HL-60 (cell line): ENCODE measurements around the gene AKR1C1.
"Not testable (repeated sequence)": the region's sequence is repeated elsewhere in the genome, so short reads cannot be mapped to it uniquely, and the experiment has no call there.

ENCODE experiments used
- CTCF ChIP-seq: IDR thresholded peaks from one replicate; pipeline ENCODE4 v1.5.1; 2011; ENCODE audit warnings: low read length, control low read depth, inconsistent platforms; ENCODE audit not compliant: insufficient read depth
- SPI1 ChIP-seq: IDR thresholded peaks from 2 replicates; pipeline ENCODE4 v1.6.1; 2012; ENCODE audit warnings: low read depth, mild to moderate bottlenecking, borderline replicate concordance

GRCh38 chr10:4988000-4988641, 24.9 kb downstream of the AKR1C1 start:
- not testable (repeated sequence) for TF ChIP-seq CTCF, SPI1
